ENCODE data around the gene LCA5. TPM values are rescaled to one million over a fixed set of nuclear protein-coding genes. Genes with fewer than 3 reads are reported as not detected.
A peak's percentile ranks its signal among the peaks of the same experiment; 100 is the strongest.

The LCA5 gene
- total RNA-seq, 1 donor from 2014 or later = 1.8 TPM

DNA sequence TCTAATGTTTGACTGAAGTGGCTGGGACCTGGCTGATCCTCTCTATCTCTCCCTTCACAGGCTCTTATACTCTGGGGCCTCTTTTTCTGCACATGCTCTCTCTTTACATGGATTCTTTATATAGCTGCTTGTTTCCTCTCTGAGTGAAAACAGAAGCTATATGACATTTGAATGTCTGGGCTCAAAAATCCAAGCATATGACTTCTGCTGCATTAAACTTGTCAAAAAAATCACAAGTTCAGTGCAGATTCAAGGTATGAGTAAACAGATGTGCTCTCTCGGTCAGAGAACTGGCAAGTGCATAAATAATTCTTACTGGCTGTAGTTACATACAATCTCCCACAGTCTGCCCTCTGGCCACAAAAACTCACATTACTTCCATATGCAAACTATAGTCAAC lies 96.6 kb downstream of the LCA5 start:
- Histone ChIP-seq H3K27ac (replicated peaks) (no peak overlapping the region), H3K27me3 (ENCODE audit: low read depth) (no peaks in the 10 kb centered on the region), H3K36me3 (no peaks in the 10 kb centered on the region), H3K4me3 (no peak overlapping the region), H3K4me1 (no peaks in the 10 kb centered on the region), H3K9me3 (replicated peaks) (peaks cover 17% of the 10 kb centered on the region)
- TF ChIP-seq, protein P1, sequence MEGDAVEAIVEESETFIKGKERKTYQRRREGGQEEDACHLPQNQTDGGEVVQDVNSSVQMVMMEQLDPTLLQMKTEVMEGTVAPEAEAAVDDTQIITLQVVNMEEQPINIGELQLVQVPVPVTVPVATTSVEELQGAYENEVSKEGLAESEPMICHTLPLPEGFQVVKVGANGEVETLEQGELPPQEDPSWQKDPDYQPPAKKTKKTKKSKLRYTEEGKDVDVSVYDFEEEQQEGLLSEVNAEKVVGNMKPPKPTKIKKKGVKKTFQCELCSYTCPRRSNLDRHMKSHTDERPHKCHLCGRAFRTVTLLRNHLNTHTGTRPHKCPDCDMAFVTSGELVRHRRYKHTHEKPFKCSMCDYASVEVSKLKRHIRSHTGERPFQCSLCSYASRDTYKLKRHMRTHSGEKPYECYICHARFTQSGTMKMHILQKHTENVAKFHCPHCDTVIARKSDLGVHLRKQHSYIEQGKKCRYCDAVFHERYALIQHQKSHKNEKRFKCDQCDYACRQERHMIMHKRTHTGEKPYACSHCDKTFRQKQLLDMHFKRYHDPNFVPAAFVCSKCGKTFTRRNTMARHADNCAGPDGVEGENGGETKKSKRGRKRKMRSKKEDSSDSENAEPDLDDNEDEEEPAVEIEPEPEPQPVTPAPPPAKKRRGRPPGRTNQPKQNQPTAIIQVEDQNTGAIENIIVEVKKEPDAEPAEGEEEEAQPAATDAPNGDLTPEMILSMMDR (IDR thresholded peaks at IDR 0.05; ENCODE audit: borderline replicate concordance) = no peak
- intact Hi-C loops (cut with micrococcal nuclease) = no loop called here
- no peak for DNase-seq

DNA sequence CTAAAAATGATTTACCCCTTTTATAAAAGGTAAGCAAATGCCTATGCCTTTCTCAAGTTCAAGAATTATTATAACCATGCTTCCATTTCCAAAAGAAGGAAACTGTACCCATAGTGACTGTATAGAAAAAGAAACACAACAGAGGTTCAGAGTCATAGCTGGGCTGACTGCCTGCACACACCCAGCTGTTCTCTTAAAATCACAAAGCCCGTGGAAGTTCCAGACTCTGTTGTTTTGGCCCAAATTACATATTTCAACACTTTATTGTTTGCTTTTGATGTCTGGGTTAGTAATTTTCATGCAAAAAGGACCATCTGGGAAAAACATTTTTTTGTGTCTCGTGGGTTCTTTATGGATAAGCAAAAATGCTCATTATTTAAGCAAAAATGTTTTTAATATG lies 99.2 kb downstream of the LCA5 start:
- TF ChIP-seq, protein P1 (IDR thresholded peaks at IDR 0.05; ENCODE audit: borderline replicate concordance) = no peak
- no peak overlapping the region for H3K27ac ChIP-seq (replicated peaks)

DNA sequence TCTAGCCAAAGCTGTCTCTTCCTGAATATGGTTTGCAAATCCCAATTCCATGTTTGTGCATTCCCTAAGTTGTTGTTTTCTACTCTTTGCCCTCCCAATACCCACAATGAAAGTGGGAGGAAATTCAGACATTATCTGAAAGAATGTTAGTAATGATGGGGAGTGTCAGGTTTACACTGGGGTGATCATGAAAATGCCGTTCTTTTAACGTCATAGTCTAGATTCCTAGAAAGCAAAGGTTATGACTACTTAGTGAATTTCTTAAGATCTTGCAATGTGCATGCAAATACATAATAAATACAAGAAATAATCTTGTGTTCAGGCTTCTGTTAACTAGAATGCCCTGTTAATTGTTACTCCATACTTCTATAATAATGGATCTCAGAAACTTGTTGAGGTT lies 101.0 kb downstream of the LCA5 start:
- TF ChIP-seq, protein P1 (IDR thresholded peaks at IDR 0.05; ENCODE audit: borderline replicate concordance) = no peak
- Histone ChIP-seq H3K4me3 (no peak overlapping the region), H3K4me1 (no peaks in the 10 kb centered on the region), H3K36me3 (no peaks in the 10 kb centered on the region), H3K9me3 (replicated peaks) (peaks cover 3% of the 10 kb centered on the region), H3K27me3 (ENCODE audit: low read depth) (no peaks in the 10 kb centered on the region), H3K27ac (replicated peaks) (no peak overlapping the region)
- intact Hi-C loops (cut with micrococcal nuclease) = no loop called here
- DNase-seq = no peak

More for the DNA sequence above, 99.2 kb downstream of the LCA5 start:
- Histone ChIP-seq H3K27me3 (ENCODE audit: low read depth) (no peaks in the 10 kb centered on the region), H3K36me3 (no peaks in the 10 kb centered on the region), H3K4me1 (no peaks in the 10 kb centered on the region), H3K9me3 (replicated peaks) (peaks cover 11% of the 10 kb centered on the region), H3K4me3 (no peak overlapping the region)
- peak; percentile 15 for DNase-seq
- intact Hi-C loops (cut with micrococcal nuclease) = no loop called here

DNA sequence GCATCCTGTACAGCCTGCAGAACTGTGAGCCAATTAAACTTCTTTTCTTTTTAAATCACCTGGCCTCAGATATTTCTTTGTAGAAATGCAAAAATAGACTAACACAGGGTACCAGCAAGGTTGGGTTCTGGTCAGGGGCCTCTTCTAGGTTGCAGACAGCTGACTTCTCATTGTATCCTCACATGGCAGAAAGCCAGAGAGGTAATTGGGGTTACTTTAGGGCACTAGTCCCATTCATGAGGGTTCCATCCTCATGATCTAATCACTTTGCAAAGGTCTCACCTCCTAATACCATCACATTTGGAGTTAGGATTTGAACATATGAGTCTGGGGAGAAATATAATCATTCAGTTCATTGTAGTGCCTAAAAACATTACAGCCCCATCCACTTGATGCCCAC lies 101.5 kb downstream of the LCA5 start:
- intact Hi-C loops (cut with micrococcal nuclease) = no loop called here
- no peak overlapping the region for H3K4me3 ChIP-seq
- H3K9me3 ChIP-seq (replicated peaks) = no peaks in the 10 kb centered on the region
- no peak overlapping the region for H3K27ac ChIP-seq (replicated peaks)
- H3K27me3 ChIP-seq (ENCODE audit: low read depth) = no peaks in the 10 kb centered on the region
- TF ChIP-seq, protein P1 (IDR thresholded peaks at IDR 0.05; ENCODE audit: borderline replicate concordance) = no peak
- H3K36me3 ChIP-seq = no peaks in the 10 kb centered on the region
- no peak for DNase-seq
- no peaks in the 10 kb centered on the region for H3K4me1 ChIP-seq

Other genes with a start within 250 kb of the LCA5 start
- 5.8 TPM for gene SH3BGRL2, start 93.9 kb upstream of the LCA5 start, total RNA-seq